Neural cell (in vitro differentiated cells): ENCODE results near the gene TBC1D9. TPM values are rescaled to one million over a fixed set of nuclear protein-coding genes. Genes with fewer than 3 reads are reported as not detected.

Source experiments
- H2AFZ ChIP-seq: fragments of 200-600, 300-800 bp; sonication (generic), shearing (Covaris generic); 2 replicates; pipeline ENCODE4 v1.6.0; 2014; ENCODE audit warnings: low read depth, mild to moderate bottlenecking, antibody characterized with exemption, low read length, moderate library complexity
- H3F3A ChIP-seq: fragments of 200-600 bp; shearing (Covaris generic); 2 replicates; pipeline ENCODE4 v1.6.1; 2016; ENCODE audit warnings: mild to moderate bottlenecking, moderate library complexity, mixed read lengths, antibody characterized with exemption, low read length; ENCODE audit not compliant: insufficient read depth, poor library complexity, severe bottlenecking
- H3K27ac ChIP-seq: fragments of 200-600, 300-800 bp; sonication (generic), shearing (Covaris generic); 2 replicates; pipeline ENCODE4 v1.5.1; 2014; ENCODE audit warnings: mild to moderate bottlenecking, low read length, moderate library complexity
- H3K27me3 ChIP-seq: fragments of 300-800, 200-600 bp; sonication (generic), shearing (Covaris generic); 2 replicates; pipeline ENCODE4 v1.6.0; 2014; ENCODE audit warnings: mild to moderate bottlenecking, low read depth, low read length, moderate library complexity; ENCODE audit not compliant: insufficient read depth
- H3K36me3 ChIP-seq: fragments of 300-800, 200-600 bp; sonication (generic), shearing (Covaris generic); 2 replicates; pipeline ENCODE4 v1.5.1; 2014; ENCODE audit warnings: mild to moderate bottlenecking, antibody characterized with exemption, low read length, moderate library complexity; ENCODE audit not compliant: insufficient read depth
- H3K4me2 ChIP-seq: fragments of 300-800, 200-600 bp; sonication (generic), shearing (Covaris generic); 2 replicates; pipeline ENCODE4 v1.6.0; 2014; ENCODE audit warnings: mild to moderate bottlenecking, low read length
- H3K4me3 ChIP-seq: fragments of 300-800, 200-600 bp; sonication (generic), shearing (Covaris generic); 2 replicates; pipeline ENCODE4 v1.5.1; 2014; ENCODE audit warnings: mild to moderate bottlenecking, low read length, moderate library complexity
- H3K79me2 ChIP-seq: fragments of 200-600 bp; shearing (Covaris generic); replicated peaks from 2 replicates; pipeline ENCODE4 v1.6.0; 2014; ENCODE audit warnings: mild to moderate bottlenecking, low read length, moderate library complexity; ENCODE audit not compliant: insufficient read depth
- H3K9ac ChIP-seq: fragments of 300-800, 200-600 bp; sonication (generic), shearing (Covaris generic); 2 replicates; pipeline ENCODE4 v1.6.1; 2016; ENCODE audit warnings: mild to moderate bottlenecking, low read length, mixed read lengths
- H3K9me2 ChIP-seq: fragments of 200-600 bp; shearing (Covaris generic); 2 replicates; pipeline ENCODE4 v1.6.1; 2016; ENCODE audit warnings: mild to moderate bottlenecking, low read length, mixed read lengths; ENCODE audit not compliant: insufficient read depth
- H3K9me3 ChIP-seq: fragments of 200-600, 300-800 bp; sonication (generic), shearing (Covaris generic); 2 replicates; pipeline ENCODE4 v1.6.1; 2016; ENCODE audit warnings: mild to moderate bottlenecking, mixed run types, low read length, moderate library complexity, mixed read lengths
- H4K20me1 ChIP-seq: fragments of 200-600 bp; shearing (Covaris generic); 2 replicates; pipeline ENCODE4 v1.6.1; 2016; ENCODE audit warnings: mild to moderate bottlenecking, mixed run types; ENCODE audit not compliant: insufficient read depth
- CTCF ChIP-seq: fragments of 450-650 bp; IDR thresholded peaks from 2 replicates; pipeline ENCODE4 v1.5.1; 2014; ENCODE audit warnings: antibody characterized with exemption, mild to moderate bottlenecking, moderate library complexity; ENCODE audit not compliant: poor library complexity, severe bottlenecking
- EP300 ChIP-seq: fragments of 450-650 bp; conservative IDR thresholded peaks from 2 replicates; pipeline ENCODE4 v1.6.1; 2014; ENCODE audit warnings: antibody characterized with exemption, mild to moderate bottlenecking, moderate library complexity; ENCODE audit not compliant: poor library complexity, severe bottlenecking
- EZH2 ChIP-seq: fragments of 200-600, 300-800 bp; shearing (Covaris generic), sonication (generic); IDR thresholded peaks from 2 replicates; pipeline ENCODE4 v1.6.1; 2014; ENCODE audit warnings: antibody characterized with exemption, low read length, borderline replicate concordance, mild to moderate bottlenecking; ENCODE audit not compliant: insufficient read depth, poor library complexity, severe bottlenecking
- MXI1 ChIP-seq: fragments of 450-650 bp; conservative IDR thresholded peaks from 2 replicates; pipeline ENCODE4 v1.6.1; 2014; ENCODE audit warnings: antibody characterized with exemption, mild to moderate bottlenecking; ENCODE audit not compliant: poor library complexity, severe bottlenecking
- POLR2AphosphoS5 ChIP-seq: IDR thresholded peaks from 2 replicates; pipeline ENCODE4 v1.6.1; 2012
- RAD21 ChIP-seq: fragments of 450-650 bp; conservative IDR thresholded peaks from 2 replicates; pipeline ENCODE4 v1.6.1; 2014; ENCODE audit warnings: antibody characterized with exemption, mild to moderate bottlenecking, moderate library complexity
- REST ChIP-seq: IDR thresholded peaks from 2 replicates; pipeline ENCODE4 v1.6.1; 2012; ENCODE audit warnings: borderline replicate concordance
- SMC3 ChIP-seq: fragments of 450-650 bp; conservative IDR thresholded peaks from 2 replicates; pipeline ENCODE4 v1.6.1; 2014; ENCODE audit warnings: antibody characterized with exemption, mild to moderate bottlenecking, moderate library complexity; ENCODE audit not compliant: poor library complexity
- TAF1 ChIP-seq: IDR thresholded peaks from 2 replicates; pipeline ENCODE4 v1.6.1; 2012; ENCODE audit warnings: low read depth
- polyA plus RNA-seq: library from polyadenylated mRNA; depleted of rRNA; stranded (reverse); fragments of >200 nt; gene quantifications from 2 replicates; pipeline ENCODE4 v1.2.3, GENCODE V29; 2014

Gene TBC1D9
- polyA plus RNA-seq, 1 donor from 2014 or later, result 42.8 TPM

- Histone ChIP-seq H3K9me3 (no peaks in the 10 kb centered on the region), H3K27ac (no peak overlapping the region), H3K79me2 (no peaks in the 10 kb centered on the region), H3F3A (no peaks in the 10 kb centered on the region), H3K27me3 (no peaks in the 10 kb centered on the region), H3K9me2 (no peaks in the 10 kb centered on the region), H3K4me2 (no peak overlapping the region), H3K9ac (no peak overlapping the region), H3K4me3 (no peak overlapping the region), H2AFZ (no peak overlapping the region), H3K36me3 (no peaks in the 10 kb centered on the region), H4K20me1 (no peaks in the 10 kb centered on the region)
- no peak for TF ChIP-seq TAF1
- TF ChIP-seq POLR2AphosphoS5, result no peak
- TF ChIP-seq RAD21, result no peak
- no peak for TF ChIP-seq EP300
- no peak for TF ChIP-seq CTCF
- TF ChIP-seq REST, result no peak
- no peak for TF ChIP-seq SMC3
- no peak for TF ChIP-seq EZH2
- no peak for TF ChIP-seq MXI1
These were observed 140.7 kb downstream of the TBC1D9 start for GRCh38 chr4:140615451-140615850.

- H2AFZ ChIP-seq, result no peak overlapping the region
- no peaks in the 10 kb centered on the region for H3K9me2 ChIP-seq
- no peak overlapping the region for H3K4me3 ChIP-seq
- no peak overlapping the region for H3K9ac ChIP-seq
- H3K27ac ChIP-seq, result no peak overlapping the region
- no peaks in the 10 kb centered on the region for H3K36me3 ChIP-seq
- no peaks in the 10 kb centered on the region for H3K79me2 ChIP-seq
- no peaks in the 10 kb centered on the region for H4K20me1 ChIP-seq
- no peak overlapping the region for H3K4me2 ChIP-seq
- no peaks in the 10 kb centered on the region for H3K27me3 ChIP-seq
- H3F3A ChIP-seq, result no peaks in the 10 kb centered on the region
- TF ChIP-seq EP300 (no peak), POLR2AphosphoS5 (no peak), CTCF (no peak), SMC3 (no peak), REST (no peak), RAD21 (no peak), EZH2 (no peak)
- no peaks in the 10 kb centered on the region for H3K9me3 ChIP-seq
These were observed 143.8 kb downstream of the TBC1D9 start for GRCh38 chr4:140612357-140612756.
